ENCODE measurements around the gene TPR. TPM values are rescaled to one million over a fixed set of nuclear protein-coding genes. Genes with fewer than 3 reads are reported as not detected.

Gene TPR
- total RNA-seq (2022; extraction: Qiagen RNA extraction; ENCODE audit: low read depth): 43.7 to 57.2 TPM (median 45.4 TPM) in 5 replicates

DNA sequence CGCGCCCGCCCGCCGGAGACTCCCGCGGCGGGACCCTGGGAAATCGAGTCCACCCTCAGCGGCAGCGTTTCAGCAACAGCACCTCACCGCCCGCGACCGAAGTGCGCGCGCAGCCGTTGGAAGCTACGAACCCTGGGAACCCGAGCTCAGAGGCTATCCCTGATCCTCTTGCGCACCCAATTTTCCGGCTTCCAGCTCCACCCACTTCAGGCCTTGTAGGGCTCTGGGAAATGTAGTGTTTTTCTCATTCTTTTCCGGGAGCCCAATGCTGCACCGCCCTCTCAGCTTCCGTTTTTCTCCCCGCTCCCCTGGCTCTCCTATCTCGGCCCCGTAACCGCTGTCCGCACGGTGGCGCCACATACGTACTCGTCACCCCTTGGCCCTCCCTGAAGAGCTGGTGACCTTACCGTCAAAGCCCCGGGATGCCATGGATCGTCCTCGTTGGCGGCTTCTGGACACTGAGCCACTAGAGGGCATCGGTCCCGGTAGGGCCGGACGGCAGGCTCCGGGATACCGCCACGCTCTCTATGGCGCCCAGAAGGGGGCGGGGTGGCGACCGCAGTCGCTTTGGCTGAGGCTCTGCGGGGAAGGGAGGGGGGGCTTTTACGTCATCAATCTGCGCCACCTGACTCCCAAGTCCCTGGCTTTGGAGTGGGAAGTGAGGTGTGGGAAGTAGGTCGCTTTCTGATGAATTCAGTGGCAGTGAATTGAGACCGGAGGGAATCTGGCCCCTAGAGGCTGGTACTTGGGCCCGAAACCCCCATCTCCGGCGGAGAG, at the start of gene TPR, which contains the start of gene ODR4:
Gene TPR (minus strand): TSS at position 102 of the 777 bp plus-strand sequence. CDS start 225 bp downstream, outside the sequence.
Gene ODR4 (plus strand): TSS at position 687 of the 777 bp plus-strand sequence. CDS start 3,948 bp downstream, outside the sequence.

DNA sequence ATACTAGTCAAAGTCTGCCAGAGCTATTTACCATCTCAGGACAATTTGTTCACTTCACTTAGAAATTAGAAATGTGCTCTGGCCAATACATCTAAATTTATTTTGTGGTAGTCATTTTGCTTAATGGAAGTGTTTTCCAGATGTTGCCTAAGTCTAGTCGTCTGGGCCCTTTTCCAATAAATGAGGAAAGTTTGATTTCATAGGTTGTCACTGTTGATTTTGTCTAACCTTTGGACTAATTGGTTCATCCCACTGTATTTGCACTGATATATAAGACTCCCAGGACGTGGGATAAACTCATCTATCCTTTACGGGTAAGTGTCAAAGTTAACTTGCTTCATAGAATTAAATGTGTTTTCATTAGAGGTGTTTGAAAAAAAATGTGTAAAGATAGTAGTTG, 79.1 kb downstream of the TPR start, which contains the start of gene PRG4:
Gene PRG4 (plus strand): TSS at position 300 of the 400 bp plus-strand sequence.

Other genes starting within 250 kb of the TPR start
- 0.09 to 0.20 TPM (median 0.16 TPM) in 5 replicates for gene PRG4, start 79.0 kb downstream of the TPR start, total RNA-seq (2022; extraction: Qiagen RNA extraction; ENCODE audit: low read depth)
- 6.9 to 18.0 TPM (median 16.4 TPM) in 5 replicates for gene ODR4, start 585 bp upstream of the TPR start, total RNA-seq (2022; extraction: Qiagen RNA extraction; ENCODE audit: low read depth)
- gene PDC, start 85.9 kb upstream of the TPR start, total RNA-seq (2022; extraction: Qiagen RNA extraction; ENCODE audit: low read depth): not detected in 5 replicates